Transverse colon (tissue), 4 donors: Measurements from ENCODE around the gene PXDC1. TPM values are rescaled to one million over a fixed set of nuclear protein-coding genes. Genes with fewer than 3 reads are reported as not detected.

Source experiments
- DNase-seq: peaks from one replicate; pipeline ENCODE4 v3.0.0-alpha.2; 2019
- H3K27ac ChIP-seq, 4 donors: fragments of 200-600 bp; sonication (generic); 2 replicates each; pipeline ENCODE4 v1.5.1; 2016 to 2018; ENCODE audit warnings: inconsistent platforms in 4 of 4
- H3K27me3 ChIP-seq: fragments of 200-600 bp; sonication (generic); 2 replicates; pipeline ENCODE4 v1.5.1; 2017; ENCODE audit warnings: inconsistent platforms
- H3K36me3 ChIP-seq, 4 donors: fragments of 200-600 bp; sonication (generic); 2 replicates each; pipeline ENCODE4 v1.5.1; 2017 to 2019; ENCODE audit warnings: inconsistent platforms in 4 of 4
- H3K4me1 ChIP-seq, 4 donors: fragments of 200-600 bp; sonication (generic); 2 replicates each; pipeline ENCODE4 v1.5.1; 2017 to 2020; ENCODE audit warnings: inconsistent platforms in 4 of 4
- H3K4me3 ChIP-seq, 4 donors: fragments of 200-600 bp; sonication (generic); 1 replicate in 1 of 4; 2 replicates in 3 of 4; pipeline versions ENCODE4 v1.5.1 to v1.6.1; 2017 to 2019; ENCODE audit warnings: inconsistent platforms in 4 of 4
- H3K9me3 ChIP-seq, 2 donors: fragments of 200-600 bp; sonication (generic); 2 replicates each; pipeline ENCODE4 v1.5.1; 2017 to 2019; ENCODE audit warnings: inconsistent platforms in 2 of 2
- EP300 ChIP-seq: sonication (generic); formaldehyde crosslinking; IDR thresholded peaks from one replicate; pipeline ENCODE4 v1.6.1; 2017; ENCODE audit warnings: antibody characterized with exemption, low read depth
- POLR2A ChIP-seq: fragments of 450-650 bp; IDR thresholded peaks from one replicate; pipeline ENCODE4 v1.6.1; 2016; ENCODE audit warnings: antibody characterized with exemption, mild to moderate bottlenecking, moderate library complexity
- POLR2AphosphoS5 ChIP-seq, 3 donors: sonication (generic); formaldehyde crosslinking; IDR thresholded peaks; one replicate each; pipeline ENCODE4 v1.6.1; 2016; ENCODE audit warnings: antibody characterized with exemption in 3 of 3
- whole genome bisulfite sequencing, 2 donors: methylation state at CpG; one replicate each; pipeline ENCODE4 v1.1.5; 2018; ENCODE audit warnings: low coverage in 1 of 2; 5-methylcytosine and 5-hydroxymethylcytosine counted together
- in situ Hi-C, 4 donors: fragments of 200-750 bp; cut with MboI; loops; one replicate each; pipeline versions ENCODE4 v1.15.0 to v1.15.1; 2017; ENCODE audit warnings: low sequenced_read_pairs in 3 of 4, low pct_ligation_motif_present in 1 of 4, low pct_unique_long_range_greater_than_20kb in 1 of 4
- intact Hi-C: fragments of 100-400 bp; cut with DNase I; formaldehyde crosslinking; loops from one replicate; pipeline ENCODE4 v1.15.1; 2023; ENCODE audit warnings: low total_unique reads
- total RNA-seq, 4 donors: library from RNA; depleted of rRNA; stranded (reverse); fragments of >200 nt; gene quantifications; one replicate each; pipeline ENCODE4 v1.1.0, GENCODE V29; 2016
- TF ChIP-seq, protein P1 (sequence below), 5 experiments: fragments of 200-600 bp in 3 of 5; fragments of 450-650 bp in 2 of 5; sonication (generic) in 3 of 5; IDR thresholded peaks; 1 replicate in 2 of 5; 2 replicates in 3 of 5; pipeline ENCODE4 v1.5.1; 2016 to 2017; ENCODE audit warnings: antibody characterized with exemption in 5 of 5, inconsistent platforms in 3 of 5, mild to moderate bottlenecking in 2 of 5, moderate library complexity in 1 of 5

Gene PXDC1
- total RNA-seq, 4 donors from 2014 or later, result 14.6 to 85.4 (median 44.3) TPM

DNA sequence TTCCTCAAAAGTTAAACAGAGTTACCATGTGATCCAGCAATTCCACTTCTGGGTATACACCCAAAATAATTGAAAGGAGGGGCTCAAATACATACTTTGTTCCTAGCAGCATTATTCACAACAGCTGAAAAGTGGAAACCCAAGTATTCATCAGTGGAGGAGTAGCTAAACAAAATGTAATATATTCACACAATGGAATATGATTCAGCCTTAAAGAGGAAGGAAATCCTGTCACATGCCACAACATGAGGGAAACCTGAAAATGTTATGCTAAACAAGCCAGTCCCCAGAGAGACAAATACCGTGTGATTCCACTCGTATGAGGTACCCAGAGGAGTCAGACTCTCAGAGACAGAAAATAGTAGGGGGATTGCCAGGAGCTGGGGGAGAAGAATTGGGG, 44.5 kb downstream of the PXDC1 start:
- in situ Hi-C loops, result no loop called here
- Histone ChIP-seq H3K36me3 (no peaks in the 10 kb centered on the region), H3K27ac (no peak overlapping the region), H3K27me3 (no peaks in the 10 kb centered on the region), H3K4me3 (no peak overlapping the region), H3K9me3 (no peaks in the 10 kb centered on the region), H3K4me1 (no peaks in the 10 kb centered on the region)
- TF ChIP-seq POLR2A (no peak), EP300 (no peak), POLR2AphosphoS5 (IDR thresholded peaks at IDR 0.05) (no peak)
- TF ChIP-seq, protein P1, sequence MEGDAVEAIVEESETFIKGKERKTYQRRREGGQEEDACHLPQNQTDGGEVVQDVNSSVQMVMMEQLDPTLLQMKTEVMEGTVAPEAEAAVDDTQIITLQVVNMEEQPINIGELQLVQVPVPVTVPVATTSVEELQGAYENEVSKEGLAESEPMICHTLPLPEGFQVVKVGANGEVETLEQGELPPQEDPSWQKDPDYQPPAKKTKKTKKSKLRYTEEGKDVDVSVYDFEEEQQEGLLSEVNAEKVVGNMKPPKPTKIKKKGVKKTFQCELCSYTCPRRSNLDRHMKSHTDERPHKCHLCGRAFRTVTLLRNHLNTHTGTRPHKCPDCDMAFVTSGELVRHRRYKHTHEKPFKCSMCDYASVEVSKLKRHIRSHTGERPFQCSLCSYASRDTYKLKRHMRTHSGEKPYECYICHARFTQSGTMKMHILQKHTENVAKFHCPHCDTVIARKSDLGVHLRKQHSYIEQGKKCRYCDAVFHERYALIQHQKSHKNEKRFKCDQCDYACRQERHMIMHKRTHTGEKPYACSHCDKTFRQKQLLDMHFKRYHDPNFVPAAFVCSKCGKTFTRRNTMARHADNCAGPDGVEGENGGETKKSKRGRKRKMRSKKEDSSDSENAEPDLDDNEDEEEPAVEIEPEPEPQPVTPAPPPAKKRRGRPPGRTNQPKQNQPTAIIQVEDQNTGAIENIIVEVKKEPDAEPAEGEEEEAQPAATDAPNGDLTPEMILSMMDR (IDR thresholded peaks at IDR 0.05), result no peak
- intact Hi-C loops, result no loop called here
- no peak for DNase-seq
- WGBS, 2 donors, result 55 to 74% methylated on average over 2 of the region's 2 CpGs

DNA sequence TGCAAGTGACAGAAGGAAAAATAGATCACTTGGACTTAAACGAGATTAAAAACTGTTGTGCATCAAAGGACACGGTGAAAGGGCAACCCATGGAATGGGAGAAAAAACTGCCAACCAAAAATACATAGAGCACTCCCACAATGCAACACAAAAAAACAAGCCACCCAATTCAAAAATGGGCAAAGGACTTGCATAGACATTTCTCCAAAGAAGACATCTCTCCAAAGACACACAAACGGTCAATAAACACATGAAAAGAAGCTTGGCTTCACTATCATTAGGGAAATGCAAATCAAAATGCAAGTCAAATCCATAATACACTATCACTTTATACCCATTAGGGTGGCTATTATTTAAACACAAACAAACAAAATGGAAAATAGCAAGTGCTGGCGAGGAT, 45.0 kb downstream of the PXDC1 start:
- no peak for DNase-seq
- no peaks in the 10 kb centered on the region for H3K27me3 ChIP-seq
- in situ Hi-C loops (no loop called here), intact Hi-C loops (no loop called here)
- TF ChIP-seq EP300, result no peak
- TF ChIP-seq POLR2A, result no peak
- TF ChIP-seq POLR2AphosphoS5 (IDR thresholded peaks at IDR 0.05), result no peak
- TF ChIP-seq, protein P1 (IDR thresholded peaks at IDR 0.05), result no peak
- no peaks in the 10 kb centered on the region for H3K36me3 ChIP-seq
- WGBS, 2 donors, result 76 to 81% methylated on average over 4 of the region's 4 CpGs
- H3K27ac ChIP-seq, result no peak overlapping the region
- no peaks in the 10 kb centered on the region for H3K9me3 ChIP-seq
- H3K4me1 ChIP-seq, result no peaks in the 10 kb centered on the region
- H3K4me3 ChIP-seq, result no peak overlapping the region

DNA sequence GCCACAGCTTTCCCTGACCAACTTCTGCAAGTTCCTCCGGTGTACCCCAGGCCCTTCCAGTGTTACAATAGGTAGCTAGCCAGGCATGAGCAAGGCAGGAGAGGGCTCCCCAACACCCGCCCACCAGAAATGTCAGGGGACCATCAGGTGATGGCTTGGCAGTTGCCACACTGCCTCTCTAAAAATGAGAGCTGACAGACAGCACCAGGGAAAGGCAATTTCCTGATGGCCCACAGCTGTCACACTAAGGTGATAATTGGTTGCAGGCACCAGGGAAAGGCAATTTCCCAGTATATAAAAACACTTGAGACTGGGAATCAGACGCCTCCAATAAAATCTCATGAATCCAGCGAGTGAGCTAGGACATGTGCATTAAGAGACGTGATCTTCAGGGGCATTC, 49.9 kb downstream of the PXDC1 start:
- Histone ChIP-seq H3K27me3 (no peaks in the 10 kb centered on the region), H3K4me1 (no peaks in the 10 kb centered on the region), H3K9me3 (no peaks in the 10 kb centered on the region), H3K36me3 (no peaks in the 10 kb centered on the region), H3K27ac (no peak overlapping the region), H3K4me3 (no peak overlapping the region)
- 63% methylated on average over 5 of the region's 5 CpGs; no CpG with 5 or more reads in 1 of the 2 donors for WGBS, 2 donors
- in situ Hi-C loops, result no loop called here
- DNase-seq, result no peak
- intact Hi-C loops, result no loop called here
- TF ChIP-seq, protein P1 (IDR thresholded peaks at IDR 0.05), result no peak
- TF ChIP-seq EP300 (no peak), POLR2A (no peak), POLR2AphosphoS5 (IDR thresholded peaks at IDR 0.05) (no peak)

DNA sequence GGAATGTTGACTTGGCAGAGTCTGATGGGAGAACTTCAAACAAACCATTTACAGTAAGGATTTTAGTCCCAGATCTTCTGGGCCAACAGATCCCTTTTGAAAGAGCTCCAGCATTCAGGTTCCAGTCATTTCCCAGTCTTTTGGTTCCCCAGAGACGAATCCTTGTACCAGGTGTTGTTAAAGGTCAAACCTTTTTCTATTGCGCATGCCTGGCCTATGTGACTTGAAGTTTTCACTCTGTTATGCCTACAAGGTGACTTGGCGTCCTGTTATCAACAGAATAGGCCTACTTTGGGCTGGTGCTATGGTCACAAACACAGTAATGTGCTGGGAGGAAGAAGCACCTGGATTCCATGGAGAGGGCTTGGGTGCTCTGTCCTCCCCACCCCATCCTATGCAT, 52.3 kb downstream of the PXDC1 start:
- no peaks in the 10 kb centered on the region for H3K36me3 ChIP-seq
- no peaks in the 10 kb centered on the region for H3K4me1 ChIP-seq
- H3K4me3 ChIP-seq, result no peak overlapping the region
- in situ Hi-C loops, result no loop called here
- no peak overlapping the region for H3K27ac ChIP-seq
- intact Hi-C loops, result no loop called here
- H3K27me3 ChIP-seq, result no peaks in the 10 kb centered on the region
- no peak for TF ChIP-seq POLR2A
- no peak for TF ChIP-seq POLR2AphosphoS5 (IDR thresholded peaks at IDR 0.05)
- TF ChIP-seq EP300, result no peak
- TF ChIP-seq, protein P1 (IDR thresholded peaks at IDR 0.05), result no peak
- H3K9me3 ChIP-seq, result no peaks in the 10 kb centered on the region
- no peak for DNase-seq
- 89 to 100% methylated on average over 1 to 3 of the region's 3 CpGs for WGBS, 2 donors
